HepG2 (cell line): ENCODE measurements around the gene AUTS2. TPM values are rescaled to one million over a fixed set of nuclear protein-coding genes. Genes with fewer than 3 reads are reported as not detected.

Source experiments
- ATAC-seq: fragments of 200-7000 bp; cut with Tn5 transposase; 3 replicates; pipeline ENCODE4 v1.9.1; 2020; ENCODE audit warnings: mild to moderate bottlenecking, moderate library complexity
- BruUV-seq: library from RNA; stranded (reverse); fragments of 400-500 nt; replicated peaks from 2 replicates; lab custom pipeline; 2021; lab: Mats Ljungman, UMichigan
- CTCF ChIA-PET: fragments of 300-600 bp; formaldehyde crosslinking; extraction: SDS; loops from one replicate; lab custom pipeline; 2021; ENCODE audit warnings: low total read pairs, inconsistent platforms, low intra/inter-chr PET ratio; lab: Yijun Ruan, JAX
- POLR2A ChIA-PET: fragments of 350-600 bp; sonication (Branson Sonifier 250); formaldehyde crosslinking; loops from one replicate; lab custom pipeline; 2020; ENCODE audit warnings: antibody characterized with exemption, inconsistent platforms; lab: Yijun Ruan, JAX
- DNase-seq: peaks from one replicate; pipeline ENCODE4 v3.0.0-alpha.2; 2015; ENCODE audit warnings: low spot score
- FAIRE-seq: peaks from 3 replicates; lab custom pipeline; 2011; peaks lifted over from hg19 to GRCh38; lab: Jason Lieb, UNC
- H2AFZ ChIP-seq: one replicate; pipeline ENCODE4 v1.6.1; 2011; ENCODE audit warnings: low read length, inconsistent platforms
- H3K27ac ChIP-seq: fragments of 300-600 bp; 3 replicates; pipeline ENCODE4 v1.8.0; 2011; ENCODE audit warnings: mixed run types, mild to moderate bottlenecking, mixed read lengths, low read length, inconsistent platforms; ENCODE audit not compliant: insufficient read depth; ENCODE audit errors: extremely low read length
- H3K27me3 ChIP-seq, 2 experiments: fragments of 200-600 bp in 1 of 2; 2 replicates in 1 of 2; 3 replicates in 1 of 2; pipeline versions ENCODE4 v1.6.0 to v1.8.0; 2011; ENCODE audit warnings: low read length in 2 of 2, mild to moderate bottlenecking in 2 of 2, moderate library complexity in 2 of 2, inconsistent platforms in 1 of 2; ENCODE audit not compliant: insufficient read depth in 2 of 2, control insufficient read depth in 1 of 2
- H3K36me3 ChIP-seq, 2 experiments: fragments of 200-600 bp in 1 of 2; replicated peaks in 1 of 2; 2 replicates in 1 of 2; 3 replicates in 1 of 2; pipeline versions ENCODE4 v1.5.1 to v1.8.0; 2011; ENCODE audit warnings: low read length in 2 of 2, inconsistent platforms in 1 of 2; ENCODE audit not compliant: insufficient read depth in 2 of 2, control insufficient read depth in 1 of 2
- H3K4me1 ChIP-seq: 2 replicates; pipeline ENCODE4 v1.5.1; 2012; ENCODE audit warnings: low read length, inconsistent platforms; ENCODE audit not compliant: insufficient read depth
- H3K4me2 ChIP-seq: 2 replicates; pipeline ENCODE4 v1.6.0; 2011; ENCODE audit warnings: low read depth, low read length, inconsistent platforms
- H3K4me3 ChIP-seq, 3 experiments: fragments of 200-600 bp in 1 of 3; sonication (generic), shearing (Covaris generic) in 1 of 3; replicated peaks in 1 of 3; 2 replicates each; pipeline ENCODE4 v1.5.1; 2011 to 2016; ENCODE audit warnings: low read length in 3 of 3, inconsistent platforms in 2 of 3, low read depth in 2 of 3, mild to moderate bottlenecking in 2 of 3, control low read depth in 1 of 3, mixed read lengths in 1 of 3; ENCODE audit not compliant: insufficient read depth in 1 of 3
- H3K79me2 ChIP-seq: one replicate; pipeline ENCODE4 v1.6.1; 2011; ENCODE audit warnings: low read length, inconsistent platforms; ENCODE audit not compliant: insufficient read depth
- H3K9ac ChIP-seq: 2 replicates; pipeline ENCODE4 v1.6.0; 2011; ENCODE audit warnings: mild to moderate bottlenecking, low read depth, low read length, inconsistent platforms; ENCODE audit not compliant: insufficient read depth
- H3K9me3 ChIP-seq: 2 replicates; pipeline ENCODE4 v1.5.1; 2012; ENCODE audit warnings: mild to moderate bottlenecking, low read length
- H4K20me1 ChIP-seq: 2 replicates; pipeline ENCODE4 v1.6.0; 2011; ENCODE audit warnings: inconsistent platforms, mild to moderate bottlenecking, low read length, moderate library complexity; ENCODE audit not compliant: insufficient read depth
- AFF4 ChIP-seq: sonication (generic); formaldehyde crosslinking; IDR thresholded peaks from 2 replicates; pipeline ENCODE4 v1.4.0; 2020; ENCODE audit warnings: missing genetic modification reagents
- MYPOP ChIP-seq: sonication (generic); formaldehyde crosslinking; IDR thresholded peaks from 2 replicates; pipeline ENCODE4 v1.8.1; 2023; ENCODE audit warnings: mild to moderate bottlenecking, moderate library complexity, missing genetic modification reagents
- SIN3A ChIP-seq: IDR thresholded peaks from 2 replicates; pipeline ENCODE4 v1.6.1; 2011; ENCODE audit warnings: low read depth, mild to moderate bottlenecking, control low read depth, low read length, borderline replicate concordance
- SNAPC4 ChIP-seq: sonication (generic); formaldehyde crosslinking; IDR thresholded peaks from 2 replicates; pipeline ENCODE4 v1.4.0; 2020; ENCODE audit warnings: mild to moderate bottlenecking, missing genetic modification reagents
- TIGD3 ChIP-seq: sonication (generic); formaldehyde crosslinking; IDR thresholded peaks from 2 replicates; pipeline ENCODE4 v1.5.1; 2020; ENCODE audit warnings: mild to moderate bottlenecking, missing genetic modification reagents, borderline replicate concordance
- ZBED4 ChIP-seq: sonication (generic); formaldehyde crosslinking; IDR thresholded peaks from 2 replicates; pipeline ENCODE4 v1.4.0; 2020; ENCODE audit warnings: missing genetic modification reagents, borderline replicate concordance
- ZNF121 ChIP-seq: sonication (generic); formaldehyde crosslinking; IDR thresholded peaks from 2 replicates; pipeline ENCODE4 v1.5.0; 2020; ENCODE audit warnings: mild to moderate bottlenecking, missing genetic modification reagents
- ZNF432 ChIP-seq: sonication (generic); formaldehyde crosslinking; IDR thresholded peaks from 2 replicates; pipeline ENCODE4 v1.5.0; 2020; ENCODE audit warnings: missing genetic modification reagents, mild to moderate bottlenecking, borderline replicate concordance
- WGBS: methylation state at CpG from one replicate; pipeline ENCODE4 v1.1.6; 2017; ENCODE audit warnings: low lambda C conversion rate; 5-methylcytosine and 5-hydroxymethylcytosine counted together
- in situ Hi-C: cut with HindIII; loops from 2 replicates; pipeline ENCODE4 v1.10.0; 2017; ENCODE audit warnings: low pct_unique_long_range_greater_than_20kb; ENCODE audit not compliant: extremely low pct_ligation_motif_present
- intact Hi-C: fragments of 100-400 bp; cut with micrococcal nuclease; formaldehyde crosslinking; loops from one replicate; pipeline ENCODE4 v1.10.0; 2022; ENCODE audit not compliant: unreplicated experiment
- polyA plus RNA-seq, 8 experiments: library from polyadenylated mRNA; depleted of rRNA in 3 of 8; stranded (reverse) in 7 of 8; unstranded in 1 of 8; fragments of >200 nt; fragmentation: Illumina TruSeq in 4 of 8; extraction: Trizol in 4 of 8; gene quantifications; 2 replicates each; pipeline versions ENCODE4 v1.2.1 to v1.2.3, GENCODE V29; 2011 to 2016; ENCODE audit warnings: low read depth in 4 of 8, missing spikeins in 1 of 8, mixed read lengths in 1 of 8; ENCODE audit not compliant: insufficient read depth in 1 of 8
- total RNA-seq, 5 experiments: library from RNA; depleted of rRNA; stranded (reverse); fragments of >200 nt; fragmentation: Illumina TruSeq; extraction: Trizol; gene quantifications; 2 replicates each; pipeline ENCODE4 v1.2.3, GENCODE V29; 2016; ENCODE audit warnings: low read depth in 1 of 5

AUTS2 gene
- total and polyA plus RNA-seq, 2 of the 13 experiments (the other 11 are each of a cell fraction or from before 2014, with no cell fraction given) = 0.38 TPM; not detected in 1

- no peaks in the 10 kb centered on the region for H3K4me1 ChIP-seq
- no peaks in the 10 kb centered on the region for H4K20me1 ChIP-seq
- POLR2A ChIA-PET = no interaction called here
- intact Hi-C loops (no loop called here), in situ Hi-C loops (no loop called here)
- ATAC-seq (no peak), FAIRE-seq (no peak), DNase-seq (no peak)
- no peaks in the 10 kb centered on the region for H3K9me3 ChIP-seq
- H2AFZ ChIP-seq = no peak overlapping the region
- H3K4me2 ChIP-seq = no peak overlapping the region
- no peak overlapping the region for H3K27ac ChIP-seq
- no TSS peak for BruUV-seq
- no peaks in the 10 kb centered on the region for H3K79me2 ChIP-seq
- no peaks in the 10 kb centered on the region for H3K36me3 ChIP-seq
- CTCF ChIA-PET = no interaction called here
- H3K9ac ChIP-seq = no peak overlapping the region
- no peak overlapping the region for H3K4me3 ChIP-seq
- no peaks in the 10 kb centered on the region for H3K27me3 ChIP-seq
- WGBS = 7% methylated on average over 3 of the region's 10 CpGs
- TF ChIP-seq ZBED4 (CRISPR knock-in tag) (no peak), TIGD3 (no peak), ZNF121 (CRISPR knock-in tag) (no peak), AFF4 (CRISPR knock-in tag) (no peak), MYPOP (CRISPR knock-in tag) (no peak), ZNF432 (CRISPR knock-in tag) (no peak), SNAPC4 (CRISPR knock-in tag) (no peak), SIN3A (no peak)
These were observed 329.2 kb downstream of the AUTS2 start for GRCh38 chr7:69927461-69927860.
